Measurements from ENCODE around the gene OR5K4. TPM values are rescaled to one million over a fixed set of nuclear protein-coding genes. Genes with fewer than 3 reads are reported as not detected.
"Not testable (repeated sequence)": the region's sequence is repeated elsewhere in the genome, so short reads cannot be mapped to it uniquely, and the experiment has no call there.

OR5K4 gene
- total RNA-seq, 2 donors from 2014 or later: not detected

DNA sequence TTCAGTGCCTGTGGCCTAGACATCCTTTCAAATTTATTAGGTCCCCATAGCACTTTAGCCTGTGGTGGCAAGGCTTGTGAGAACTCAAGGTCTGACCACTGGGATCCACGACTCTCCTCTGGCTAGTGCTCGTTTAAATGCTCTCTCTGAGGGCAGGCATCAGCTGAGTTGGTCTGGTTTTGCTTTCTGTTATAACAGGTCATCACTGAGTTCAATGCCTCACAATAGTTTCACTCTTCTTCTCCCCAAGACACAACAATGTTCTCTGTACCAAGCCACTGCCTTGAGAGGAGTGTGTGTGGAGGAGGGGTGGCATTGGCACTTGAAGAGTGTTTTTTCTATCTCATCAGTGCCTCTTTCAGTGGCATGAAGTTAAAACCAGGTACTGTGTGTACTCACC is 7.6 kb downstream of the OR5K4 start:
- ATAC-seq: no peak
- intact Hi-C loops (cut with DNase I): no loop called here

DNA sequence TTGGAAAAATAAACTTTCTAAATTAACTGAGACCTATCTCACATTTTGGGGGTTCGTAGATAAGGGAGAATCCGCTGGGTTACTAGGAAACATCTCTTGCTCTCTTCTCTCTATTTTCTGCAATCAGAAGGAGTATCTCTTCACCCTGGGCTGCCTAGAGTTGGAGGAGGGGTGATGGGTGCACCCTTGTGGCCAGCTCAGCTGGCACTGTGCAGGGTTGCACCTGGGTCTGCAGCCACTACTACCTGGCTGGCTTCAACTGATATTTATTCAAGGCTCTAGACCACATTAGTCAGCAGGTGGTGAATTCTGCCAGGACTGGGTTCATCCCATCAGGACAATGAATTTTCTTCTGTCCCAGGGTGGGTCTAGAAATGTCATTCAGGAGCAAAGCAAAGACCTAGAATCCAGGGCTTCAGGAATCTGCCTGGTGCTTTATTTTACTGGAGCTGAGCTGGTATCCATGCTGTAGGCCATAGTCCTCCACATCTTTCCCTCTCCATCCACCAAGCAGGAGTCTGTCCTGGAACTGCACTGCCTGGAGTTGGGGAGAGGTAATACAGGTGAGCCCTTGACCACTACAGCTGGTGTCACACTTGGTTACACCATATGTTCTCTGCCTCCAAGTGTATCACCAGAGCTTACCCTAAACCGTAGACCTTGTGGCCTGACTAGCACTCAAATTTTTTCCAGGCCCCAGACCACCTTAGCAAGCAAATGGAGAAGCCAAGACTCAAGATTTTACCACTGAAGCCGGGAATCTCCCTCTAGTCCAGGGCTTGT is 14.0 kb downstream of the OR5K4 start:
- ATAC-seq (no peak), DNase-seq (no peak)
- intact Hi-C loops (cut with DNase I): no loop called here

More for the DNA sequence above, 7.6 kb downstream of the OR5K4 start:
- no peak for DNase-seq

DNA sequence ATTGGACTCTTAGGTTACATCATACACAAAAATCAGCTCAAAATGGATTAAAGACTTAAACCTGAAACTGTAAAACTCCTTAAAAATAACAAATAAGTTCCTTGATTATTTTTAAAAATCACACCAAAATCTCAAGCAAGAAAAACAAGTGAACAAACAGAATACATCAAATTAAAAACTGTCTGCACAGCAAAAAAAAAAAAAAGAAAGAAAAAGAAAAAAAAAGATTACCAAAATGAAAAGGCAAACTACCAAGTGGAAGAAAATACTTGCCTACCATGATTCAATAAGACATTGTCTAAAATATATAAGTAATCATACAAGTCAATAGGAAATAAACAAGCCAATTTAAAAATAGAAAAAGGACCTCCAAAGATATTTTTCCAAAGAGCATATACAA is 17.5 kb downstream of the OR5K4 start:
- intact Hi-C loops (cut with DNase I): no loop called here
- DNase-seq (no peak), ATAC-seq (no peak)

DNA sequence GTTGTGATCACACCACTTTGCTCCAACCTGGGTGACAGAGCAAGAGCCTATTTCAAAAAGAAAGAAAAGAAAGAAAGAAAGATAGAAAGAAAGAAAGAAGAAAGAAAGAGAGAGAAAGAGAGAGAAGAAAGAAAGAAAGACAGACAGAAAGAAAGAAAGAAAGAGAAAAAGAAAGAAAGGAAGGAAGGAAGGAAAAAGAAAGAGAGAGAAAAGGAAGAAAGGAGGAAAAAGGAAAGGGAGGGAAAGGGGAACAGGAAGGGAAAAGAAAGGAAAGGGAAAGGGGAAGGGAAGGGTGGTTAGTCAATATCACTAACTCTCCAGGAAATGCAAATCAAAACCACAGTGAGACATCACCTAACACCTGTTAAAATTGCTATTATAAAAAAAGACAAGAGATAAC is 18.2 kb downstream of the OR5K4 start:
- no peak for DNase-seq
- intact Hi-C loops (cut with DNase I): no loop called here
- ATAC-seq: no peak

GRCh38 chr3:98372445-98372844 is 18.8 kb downstream of the OR5K4 start:
- intact Hi-C loops (cut with DNase I): no loop called here
- no peak for ATAC-seq
- DNase-seq: no peak

- no peak for ATAC-seq
- intact Hi-C loops (cut with DNase I): no loop called here
Observed at GRCh38 chr3:98376631-98377030, 23.0 kb downstream of the OR5K4 start.

GRCh38 chr3:98388147-98388546 is 34.5 kb downstream of the OR5K4 start:
- ATAC-seq: no peak
- intact Hi-C loops (cut with DNase I): no loop called here
- no peak for DNase-seq

More at GRCh38 chr3:98376631-98377030, 23.0 kb downstream of the OR5K4 start:
- DNase-seq: no peak

DNA sequence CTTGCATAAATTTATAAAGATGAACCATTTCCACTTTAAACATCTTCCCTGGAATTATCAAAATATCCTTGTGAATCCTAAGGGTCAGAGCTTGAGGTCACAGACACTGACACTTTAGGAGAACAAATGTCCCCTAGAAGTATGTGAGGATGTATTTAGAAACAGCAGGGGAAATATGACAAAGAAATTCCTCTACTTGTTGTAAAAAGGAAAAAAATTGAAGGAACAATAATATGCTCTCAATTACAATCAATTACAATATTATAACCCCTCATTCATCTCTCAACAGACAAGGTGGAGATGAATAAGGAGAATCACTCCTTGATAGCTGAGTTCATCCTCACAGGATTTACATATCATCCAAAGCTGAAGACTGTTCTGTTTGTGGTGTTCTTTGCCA is 36.7 kb downstream of the OR5K4 start, which contains the start of gene OR5K3:
TSS of gene OR5K3 (plus strand) at position 301 of the 400 bp plus-strand sequence. CDS start at position 301, 0 bp downstream.
- DNase-seq (no peak), ATAC-seq (no peak)
- intact Hi-C loops (cut with DNase I): no loop called here

GRCh38 chr3:98395101-98395500 is 41.4 kb downstream of the OR5K4 start:
- intact Hi-C loops (cut with DNase I): no loop called here
- no peak for DNase-seq
- ATAC-seq: no peak

- intact Hi-C loops (cut with DNase I); DNase-seq; ATAC-seq: not testable (repeated sequence)
Observed at GRCh38 chr3:98396482-98396881, 42.8 kb downstream of the OR5K4 start.

GRCh38 chr3:98398513-98398912 is 44.9 kb downstream of the OR5K4 start:
- DNase-seq: no peak
- no peak for ATAC-seq
- intact Hi-C loops (cut with DNase I): no loop called here

GRCh38 chr3:98402507-98402906 is 48.9 kb downstream of the OR5K4 start:
- intact Hi-C loops (cut with DNase I): no loop called here
- ATAC-seq (no peak), DNase-seq (no peak)

GRCh38 chr3:98404010-98404409 is 50.4 kb downstream of the OR5K4 start:
- intact Hi-C loops (cut with DNase I): no loop called here
- DNase-seq (no peak), ATAC-seq (no peak)

Other genes starting within 250 kb of the OR5K4 start
- not detected for gene OR5H1, start 223.1 kb upstream of the OR5K4 start, total RNA-seq
- not detected for gene OR5H14, start 206.4 kb upstream of the OR5K4 start, total RNA-seq
- gene OR5H15, start 187.2 kb upstream of the OR5K4 start, total RNA-seq: not detected
- gene OR5H6, start 89.6 kb upstream of the OR5K4 start, total RNA-seq: not detected
- not detected for gene OR5H2, start 71.3 kb upstream of the OR5K4 start, total RNA-seq
- gene OR5K3, start 36.8 kb downstream of the OR5K4 start, total RNA-seq: not detected
- gene OR5K1, start 109.3 kb downstream of the OR5K4 start, total RNA-seq: not detected
- not detected for gene OR5K2, start 143.8 kb downstream of the OR5K4 start, total RNA-seq
- gene CLDND1, start 169.0 kb downstream of the OR5K4 start, total RNA-seq: 10 to 100 TPM; 73.3 to 88.5 TPM
- gene GPR15, start 178.1 kb downstream of the OR5K4 start, total RNA-seq: under 1 TPM in 1 of 2 donors, not detected in 1; 0.24 TPM
- 10 to 100 TPM in 1 of 2 donors, 1 to 10 TPM in 1; 9.2 to 12.7 TPM for gene CPOX, start 239.8 kb downstream of the OR5K4 start, total RNA-seq

Measured in left cardiac atrium (tissue), 4 donors.